Peyer's patch (tissue), 4 donors: ENCODE results near the gene MUC20.
"Not testable (repeated sequence)": the region's sequence is repeated elsewhere in the genome, so short reads cannot be mapped to it uniquely, and the experiment has no call there.

Source experiments
- CTCF ChIP-seq, 6 experiments: fragments of 450-650 bp in 4 of 6; fragments of 200-600 bp in 2 of 6; sonication (generic) in 1 of 6; IDR thresholded peaks; one replicate each; pipeline ENCODE4 v1.5.1; 2017 to 2019; ENCODE audit warnings: antibody characterized with exemption in 6 of 6, mild to moderate bottlenecking in 3 of 6, moderate library complexity in 1 of 6
- POLR2A ChIP-seq, 2 donors: fragments of 450-650 bp; IDR thresholded peaks; one replicate each; pipeline ENCODE4 v1.5.1; 2017; ENCODE audit warnings: antibody characterized with exemption in 2 of 2, mild to moderate bottlenecking in 2 of 2, moderate library complexity in 2 of 2

- TF ChIP-seq POLR2A, CTCF (IDR thresholded peaks at IDR 0.05): not testable (repeated sequence)
Measured at GRCh38 chr3:195678391-195679015, 42.3 kb upstream of the MUC20 start.
